ENCODE results near the gene PIMREG. TPM values are rescaled to one million over a fixed set of nuclear protein-coding genes. Genes with fewer than 3 reads are reported as not detected.

The PIMREG gene
- total and polyA plus RNA-seq, 2 donors from 2014 or later, result 1.7 TPM; not detected in 1

DNA sequence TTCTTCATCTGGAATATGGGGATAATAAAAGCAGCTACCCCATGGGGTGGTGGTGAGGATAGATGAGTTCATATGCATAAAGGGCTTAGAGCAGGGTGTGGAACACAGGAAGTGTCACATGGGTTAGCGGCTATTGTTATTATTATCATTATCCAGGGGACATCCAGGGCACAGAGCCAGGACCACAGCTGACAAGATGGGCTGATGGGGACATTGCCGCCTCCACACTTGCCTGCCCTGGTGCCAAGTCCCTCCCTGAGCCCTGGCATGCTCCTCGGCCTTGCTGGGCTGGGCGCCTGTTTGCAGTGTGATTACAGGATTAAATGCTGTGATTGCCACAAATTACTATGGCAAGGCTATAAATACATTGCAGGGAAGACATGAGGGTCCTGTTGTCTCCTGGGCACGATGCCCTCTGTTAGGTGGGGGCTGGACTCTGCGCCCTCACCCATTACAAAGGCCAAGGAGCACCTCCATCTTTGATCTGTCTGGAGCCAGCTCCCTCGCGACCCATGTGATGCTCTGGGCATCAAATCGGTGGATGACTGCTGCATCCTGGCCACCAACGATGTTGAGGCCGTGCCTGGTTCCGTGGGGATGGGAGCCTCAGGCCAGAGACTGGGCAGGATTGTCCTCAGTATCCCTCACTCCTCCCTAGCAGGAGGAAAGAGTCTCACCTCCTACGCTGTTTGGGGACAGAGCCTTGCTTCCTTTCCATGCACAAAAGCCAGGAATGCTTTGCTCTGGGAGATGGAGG lies 43.2 kb downstream of the PIMREG start:
- Histone ChIP-seq H3K36me3 (ENCODE audit: control insufficient read depth in 2 of 3, insufficient read depth in 3 of 3, low read length in 3 of 3) (no peaks in the 10 kb centered on the region), H3K9ac (ENCODE audit: low read length in 3 of 3) (no peak overlapping the region), H3K4me3 (ENCODE audit: low read length in 3 of 3) (no peak overlapping the region), H3K27me3 (ENCODE audit: control insufficient read depth, insufficient read depth, low read length) (no peaks in the 10 kb centered on the region), H3K9me3 (ENCODE audit: control insufficient read depth in 2 of 3, insufficient read depth in 1 of 3, low read length in 3 of 3) (no peaks in the 10 kb centered on the region), H3K27ac (ENCODE audit: low read depth in 2 of 2, low read length in 2 of 2) (no peak overlapping the region), H3K4me1 (ENCODE audit: control insufficient read depth in 2 of 3, insufficient read depth in 2 of 3, low read depth in 1 of 3, low read length in 3 of 3) (peaks cover 0 to 13% (median 0%) of the 10 kb centered on the region in 3 donors)
- no peak for FAIRE-seq
- DNase-seq, result peak in 1 of 5 donors; percentile 63
- intact Hi-C loops (cut with DNase I), result no loop called here
- TF ChIP-seq, protein P1, sequence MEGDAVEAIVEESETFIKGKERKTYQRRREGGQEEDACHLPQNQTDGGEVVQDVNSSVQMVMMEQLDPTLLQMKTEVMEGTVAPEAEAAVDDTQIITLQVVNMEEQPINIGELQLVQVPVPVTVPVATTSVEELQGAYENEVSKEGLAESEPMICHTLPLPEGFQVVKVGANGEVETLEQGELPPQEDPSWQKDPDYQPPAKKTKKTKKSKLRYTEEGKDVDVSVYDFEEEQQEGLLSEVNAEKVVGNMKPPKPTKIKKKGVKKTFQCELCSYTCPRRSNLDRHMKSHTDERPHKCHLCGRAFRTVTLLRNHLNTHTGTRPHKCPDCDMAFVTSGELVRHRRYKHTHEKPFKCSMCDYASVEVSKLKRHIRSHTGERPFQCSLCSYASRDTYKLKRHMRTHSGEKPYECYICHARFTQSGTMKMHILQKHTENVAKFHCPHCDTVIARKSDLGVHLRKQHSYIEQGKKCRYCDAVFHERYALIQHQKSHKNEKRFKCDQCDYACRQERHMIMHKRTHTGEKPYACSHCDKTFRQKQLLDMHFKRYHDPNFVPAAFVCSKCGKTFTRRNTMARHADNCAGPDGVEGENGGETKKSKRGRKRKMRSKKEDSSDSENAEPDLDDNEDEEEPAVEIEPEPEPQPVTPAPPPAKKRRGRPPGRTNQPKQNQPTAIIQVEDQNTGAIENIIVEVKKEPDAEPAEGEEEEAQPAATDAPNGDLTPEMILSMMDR (IDR thresholded peaks at IDR 0.05; ENCODE audit: borderline replicate concordance, extremely low read depth, insufficient read depth), result no peak

DNA sequence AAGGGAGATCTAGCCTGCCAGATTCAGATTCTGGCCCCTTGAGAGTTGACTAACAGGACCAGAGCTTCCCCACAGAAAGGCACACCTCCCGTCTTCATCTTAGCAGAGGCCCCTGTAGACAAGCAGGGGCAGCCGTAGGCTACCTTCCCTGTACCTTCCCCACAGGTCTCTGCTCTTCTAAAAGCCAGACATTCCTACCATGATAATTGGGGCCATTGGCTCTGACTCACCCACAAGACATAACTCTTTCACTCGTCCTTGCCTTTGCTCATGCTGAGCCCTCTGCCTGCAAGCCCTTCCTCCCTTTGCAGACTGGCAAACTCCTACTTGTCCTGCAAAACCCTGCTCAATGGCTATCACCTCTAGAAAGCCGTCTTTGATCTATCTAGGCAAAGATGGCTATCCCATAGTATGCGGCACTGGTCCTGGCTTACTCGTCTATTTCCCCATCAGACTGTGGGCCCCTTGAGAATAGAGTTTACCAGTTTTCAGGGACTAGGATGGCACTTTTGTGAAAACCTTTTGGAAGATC lies 43.8 kb downstream of the PIMREG start:
- no peak for FAIRE-seq
- Histone ChIP-seq H3K4me1 (ENCODE audit: control insufficient read depth in 2 of 3, insufficient read depth in 2 of 3, low read depth in 1 of 3, low read length in 3 of 3) (peaks cover 0 to 16% (median 3%) of the 10 kb centered on the region in 3 donors), H3K9ac (ENCODE audit: low read length in 3 of 3) (no peak overlapping the region), H3K9me3 (ENCODE audit: control insufficient read depth in 2 of 3, insufficient read depth in 1 of 3, low read length in 3 of 3) (no peaks in the 10 kb centered on the region), H3K36me3 (ENCODE audit: control insufficient read depth in 2 of 3, insufficient read depth in 3 of 3, low read length in 3 of 3) (no peaks in the 10 kb centered on the region), H3K27me3 (ENCODE audit: control insufficient read depth, insufficient read depth, low read length) (no peaks in the 10 kb centered on the region), H3K27ac (ENCODE audit: low read depth in 2 of 2, low read length in 2 of 2) (no peak overlapping the region), H3K4me3 (ENCODE audit: low read length in 3 of 3) (no peak overlapping the region)
- TF ChIP-seq, protein P1 (IDR thresholded peaks at IDR 0.05; ENCODE audit: borderline replicate concordance, extremely low read depth, insufficient read depth), result no peak
- DNase-seq, result no peak
- intact Hi-C loops (cut with DNase I), result no loop called here

DNA sequence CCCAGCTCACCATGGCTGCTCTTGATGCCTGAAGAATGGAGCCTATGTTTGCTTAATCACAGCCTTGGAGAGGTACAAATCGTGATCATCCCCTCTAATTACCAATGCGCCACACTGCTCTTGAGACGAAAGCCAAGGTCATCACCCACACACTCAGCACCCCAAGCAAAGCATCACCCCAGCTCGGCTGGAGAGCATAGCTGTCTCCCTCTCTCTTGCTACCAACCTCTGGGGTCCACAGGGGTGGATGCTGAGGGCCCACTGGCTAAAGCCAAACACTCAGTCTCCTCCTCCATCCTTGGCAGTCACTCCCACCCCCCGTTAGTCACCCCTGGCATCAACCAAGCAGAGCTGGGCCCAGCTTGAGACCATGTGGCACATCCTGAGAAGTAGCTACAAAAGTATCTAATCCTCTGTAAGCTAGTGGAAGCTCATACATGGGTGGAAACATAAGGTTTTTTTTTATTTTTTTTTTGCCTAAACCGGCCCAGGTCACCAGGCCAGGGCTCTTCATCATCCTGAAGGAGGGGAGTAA lies 44.8 kb downstream of the PIMREG start:
- no peak overlapping the region for H3K9ac ChIP-seq (ENCODE audit: low read length in 3 of 3)
- H3K27me3 ChIP-seq (ENCODE audit: control insufficient read depth, insufficient read depth, low read length), result no peaks in the 10 kb centered on the region
- no peak overlapping the region for H3K4me3 ChIP-seq (ENCODE audit: low read length in 3 of 3)
- DNase-seq, result peak in 1 of 5 donors; percentile 11
- FAIRE-seq, result no peak
- no peaks in the 10 kb centered on the region for H3K36me3 ChIP-seq (ENCODE audit: control insufficient read depth in 2 of 3, insufficient read depth in 3 of 3, low read length in 3 of 3)
- TF ChIP-seq, protein P1 (IDR thresholded peaks at IDR 0.05; ENCODE audit: borderline replicate concordance, extremely low read depth, insufficient read depth), result no peak
- intact Hi-C loops (cut with DNase I), result no loop called here
- peaks cover 0 to 22% (median 4%) of the 10 kb centered on the region in 3 donors for H3K4me1 ChIP-seq (ENCODE audit: control insufficient read depth in 2 of 3, insufficient read depth in 2 of 3, low read depth in 1 of 3, low read length in 3 of 3)
- no peaks in the 10 kb centered on the region for H3K9me3 ChIP-seq (ENCODE audit: control insufficient read depth in 2 of 3, insufficient read depth in 1 of 3, low read length in 3 of 3)
- no peak overlapping the region for H3K27ac ChIP-seq (ENCODE audit: low read depth in 2 of 2, low read length in 2 of 2)
